Neural cell (in vitro differentiated cells): ENCODE results near the gene TSC22D3. TPM values are rescaled to one million over a fixed set of nuclear protein-coding genes. Genes with fewer than 3 reads are reported as not detected.

Experiments used
- H2AFZ ChIP-seq: fragments of 200-600, 300-800 bp; sonication (generic), shearing (Covaris generic); 2 replicates; pipeline ENCODE4 v1.6.0; 2014; ENCODE audit warnings: low read depth, mild to moderate bottlenecking, antibody characterized with exemption, low read length, moderate library complexity
- H3F3A ChIP-seq: fragments of 200-600 bp; shearing (Covaris generic); 2 replicates; pipeline ENCODE4 v1.6.1; 2016; ENCODE audit warnings: mild to moderate bottlenecking, moderate library complexity, mixed read lengths, antibody characterized with exemption, low read length; ENCODE audit not compliant: insufficient read depth, poor library complexity, severe bottlenecking
- H3K27ac ChIP-seq: fragments of 200-600, 300-800 bp; sonication (generic), shearing (Covaris generic); 2 replicates; pipeline ENCODE4 v1.5.1; 2014; ENCODE audit warnings: mild to moderate bottlenecking, low read length, moderate library complexity
- H3K27me3 ChIP-seq: fragments of 300-800, 200-600 bp; sonication (generic), shearing (Covaris generic); 2 replicates; pipeline ENCODE4 v1.6.0; 2014; ENCODE audit warnings: mild to moderate bottlenecking, low read depth, low read length, moderate library complexity; ENCODE audit not compliant: insufficient read depth
- H3K36me3 ChIP-seq: fragments of 300-800, 200-600 bp; sonication (generic), shearing (Covaris generic); 2 replicates; pipeline ENCODE4 v1.5.1; 2014; ENCODE audit warnings: mild to moderate bottlenecking, antibody characterized with exemption, low read length, moderate library complexity; ENCODE audit not compliant: insufficient read depth
- H3K4me2 ChIP-seq: fragments of 300-800, 200-600 bp; sonication (generic), shearing (Covaris generic); 2 replicates; pipeline ENCODE4 v1.6.0; 2014; ENCODE audit warnings: mild to moderate bottlenecking, low read length
- H3K4me3 ChIP-seq: fragments of 300-800, 200-600 bp; sonication (generic), shearing (Covaris generic); 2 replicates; pipeline ENCODE4 v1.5.1; 2014; ENCODE audit warnings: mild to moderate bottlenecking, low read length, moderate library complexity
- H3K79me2 ChIP-seq: fragments of 200-600 bp; shearing (Covaris generic); replicated peaks from 2 replicates; pipeline ENCODE4 v1.6.0; 2014; ENCODE audit warnings: mild to moderate bottlenecking, low read length, moderate library complexity; ENCODE audit not compliant: insufficient read depth
- H3K9ac ChIP-seq: fragments of 300-800, 200-600 bp; sonication (generic), shearing (Covaris generic); 2 replicates; pipeline ENCODE4 v1.6.1; 2016; ENCODE audit warnings: mild to moderate bottlenecking, low read length, mixed read lengths
- H3K9me2 ChIP-seq: fragments of 200-600 bp; shearing (Covaris generic); 2 replicates; pipeline ENCODE4 v1.6.1; 2016; ENCODE audit warnings: mild to moderate bottlenecking, low read length, mixed read lengths; ENCODE audit not compliant: insufficient read depth
- H3K9me3 ChIP-seq: fragments of 200-600, 300-800 bp; sonication (generic), shearing (Covaris generic); 2 replicates; pipeline ENCODE4 v1.6.1; 2016; ENCODE audit warnings: mild to moderate bottlenecking, mixed run types, low read length, moderate library complexity, mixed read lengths
- H4K20me1 ChIP-seq: fragments of 200-600 bp; shearing (Covaris generic); 2 replicates; pipeline ENCODE4 v1.6.1; 2016; ENCODE audit warnings: mild to moderate bottlenecking, mixed run types; ENCODE audit not compliant: insufficient read depth
- CTCF ChIP-seq: fragments of 450-650 bp; IDR thresholded peaks from 2 replicates; pipeline ENCODE4 v1.5.1; 2014; ENCODE audit warnings: antibody characterized with exemption, mild to moderate bottlenecking, moderate library complexity; ENCODE audit not compliant: poor library complexity, severe bottlenecking
- EP300 ChIP-seq: fragments of 450-650 bp; conservative IDR thresholded peaks from 2 replicates; pipeline ENCODE4 v1.6.1; 2014; ENCODE audit warnings: antibody characterized with exemption, mild to moderate bottlenecking, moderate library complexity; ENCODE audit not compliant: poor library complexity, severe bottlenecking
- EZH2 ChIP-seq: fragments of 200-600, 300-800 bp; shearing (Covaris generic), sonication (generic); IDR thresholded peaks from 2 replicates; pipeline ENCODE4 v1.6.1; 2014; ENCODE audit warnings: antibody characterized with exemption, low read length, borderline replicate concordance, mild to moderate bottlenecking; ENCODE audit not compliant: insufficient read depth, poor library complexity, severe bottlenecking
- MXI1 ChIP-seq: fragments of 450-650 bp; conservative IDR thresholded peaks from 2 replicates; pipeline ENCODE4 v1.6.1; 2014; ENCODE audit warnings: antibody characterized with exemption, mild to moderate bottlenecking; ENCODE audit not compliant: poor library complexity, severe bottlenecking
- POLR2AphosphoS5 ChIP-seq: IDR thresholded peaks from 2 replicates; pipeline ENCODE4 v1.6.1; 2012
- RAD21 ChIP-seq: fragments of 450-650 bp; conservative IDR thresholded peaks from 2 replicates; pipeline ENCODE4 v1.6.1; 2014; ENCODE audit warnings: antibody characterized with exemption, mild to moderate bottlenecking, moderate library complexity
- REST ChIP-seq: IDR thresholded peaks from 2 replicates; pipeline ENCODE4 v1.6.1; 2012; ENCODE audit warnings: borderline replicate concordance
- SMC3 ChIP-seq: fragments of 450-650 bp; conservative IDR thresholded peaks from 2 replicates; pipeline ENCODE4 v1.6.1; 2014; ENCODE audit warnings: antibody characterized with exemption, mild to moderate bottlenecking, moderate library complexity; ENCODE audit not compliant: poor library complexity
- TAF1 ChIP-seq: IDR thresholded peaks from 2 replicates; pipeline ENCODE4 v1.6.1; 2012; ENCODE audit warnings: low read depth
- polyA plus RNA-seq: library from polyadenylated mRNA; depleted of rRNA; stranded (reverse); fragments of >200 nt; gene quantifications from 2 replicates; pipeline ENCODE4 v1.2.3, GENCODE V29; 2014

TSC22D3 gene
- polyA plus RNA-seq, 1 donor from 2014 or later = 96.8 TPM

- Histone ChIP-seq H3K9me2 (no peaks in the 10 kb centered on the region), H3K27me3 (no peaks in the 10 kb centered on the region)
These were observed 71.4 kb downstream of the TSC22D3 start for GRCh38 chrX:107704181-107704580.

GRCh38 chrX:107701493-107702121 is 74.0 kb downstream of the TSC22D3 start:
- Histone ChIP-seq H3K79me2 (no peaks in the 10 kb centered on the region), H3K4me2 (no peak overlapping the region), H3F3A (no peaks in the 10 kb centered on the region), H3K27ac (no peak overlapping the region), H3K9me2 (no peaks in the 10 kb centered on the region), H2AFZ (no peak overlapping the region), H3K36me3 (no peaks in the 10 kb centered on the region), H3K9me3 (no peaks in the 10 kb centered on the region), H3K27me3 (no peaks in the 10 kb centered on the region), H3K9ac (no peak overlapping the region), H4K20me1 (no peaks in the 10 kb centered on the region), H3K4me3 (no peak overlapping the region)
- TF ChIP-seq POLR2AphosphoS5 (no peak), TAF1 (no peak), EP300 (no peak), MXI1 (no peak), RAD21 (no peak), REST (no peak)

More at GRCh38 chrX:107704181-107704580, 71.4 kb downstream of the TSC22D3 start:
- Histone ChIP-seq H3K27ac (no peak overlapping the region), H3K36me3 (no peaks in the 10 kb centered on the region), H3K4me3 (no peak overlapping the region), H3K79me2 (no peaks in the 10 kb centered on the region), H3K4me2 (no peak overlapping the region), H3F3A (no peaks in the 10 kb centered on the region), H4K20me1 (no peaks in the 10 kb centered on the region), H3K9me3 (no peaks in the 10 kb centered on the region), H3K9ac (no peak overlapping the region), H2AFZ (no peak overlapping the region)
- no peak for TF ChIP-seq TAF1
- TF ChIP-seq SMC3 = no peak
- TF ChIP-seq RAD21 = no peak
- TF ChIP-seq MXI1 = no peak
- TF ChIP-seq EP300 = no peak
- TF ChIP-seq EZH2 = no peak
- TF ChIP-seq POLR2AphosphoS5 = no peak
- no peak for TF ChIP-seq CTCF
- no peak for TF ChIP-seq REST
